HT1080 (cell line): ENCODE data around the gene TRIM74. TPM values are rescaled to one million over a fixed set of nuclear protein-coding genes. Genes with fewer than 3 reads are reported as not detected.
"Not testable (repeated sequence)": the region's sequence is repeated elsewhere in the genome, so short reads cannot be mapped to it uniquely, and the experiment has no call there.

ENCODE experiments used
- DNase-seq: peaks from one replicate; pipeline ENCODE4 v3.0.0-alpha.2; 2015; ENCODE audit warnings: low read depth
- small RNA-seq: library from RNA; depleted of rRNA; stranded (forward); fragments of <200 nt; gene quantifications from one replicate; pipeline ENCODE3, GENCODE V24; 2014
- total RNA-seq: library from RNA; depleted of rRNA; stranded (reverse); fragments of >200 nt; shearing (Covaris generic); gene quantifications from 2 replicates; pipeline ENCODE4 v1.2.3, GENCODE V29; 2014; rRNA removed

TRIM74 gene
- total RNA-seq, 1 experiment from 2014 or later, result not detected

DNA sequence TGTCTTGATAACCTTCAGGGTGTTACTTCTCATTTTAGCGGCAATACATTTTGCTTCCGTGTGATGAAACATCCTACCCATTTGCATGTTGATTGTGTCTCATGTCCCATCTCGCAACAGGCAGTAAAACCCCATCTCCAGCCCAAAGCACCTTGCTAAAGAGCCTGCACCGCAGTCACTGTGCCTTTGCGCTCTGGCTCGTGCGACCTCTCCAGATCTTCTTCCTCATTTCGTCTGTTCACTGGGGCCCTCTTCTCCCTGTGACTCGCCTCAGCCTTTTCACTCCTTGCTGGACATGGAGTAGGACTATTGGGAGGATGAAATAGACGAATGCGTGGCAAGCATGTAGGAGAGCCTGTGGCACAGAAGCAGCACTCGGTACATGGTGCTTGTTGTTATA, 57.9 kb downstream of the TRIM74 start:
- DNase-seq, result not testable (repeated sequence)

Small RNAs within 50 kb of the gene (small RNA-seq; reads per million reads assigned to genes)
- gene RF00019, result not detected

Other genes starting within 250 kb of the TRIM74 start
- 1.7 TPM in 2 replicates for gene TYW1B, start 141.3 kb downstream of the TRIM74 start, total RNA-seq
- 7.6 and 11.2 TPM in 2 replicates for gene POM121, start 44.4 kb downstream of the TRIM74 start, total RNA-seq
- not detected in 2 replicates for gene SPDYE8, start 60.3 kb upstream of the TRIM74 start, total RNA-seq
- not detected in 2 replicates for gene SPDYE11, start 88.4 kb upstream of the TRIM74 start, total RNA-seq
- gene SPDYE9, start 116.6 kb upstream of the TRIM74 start, total RNA-seq, result not detected in 2 replicates